ENCODE results near the gene EML4. TPM values are rescaled to one million over a fixed set of nuclear protein-coding genes. Genes with fewer than 3 reads are reported as not detected.

The EML4 gene
- total RNA-seq, 2 donors from 2014 or later: 4.4 to 9.3 TPM

DNA sequence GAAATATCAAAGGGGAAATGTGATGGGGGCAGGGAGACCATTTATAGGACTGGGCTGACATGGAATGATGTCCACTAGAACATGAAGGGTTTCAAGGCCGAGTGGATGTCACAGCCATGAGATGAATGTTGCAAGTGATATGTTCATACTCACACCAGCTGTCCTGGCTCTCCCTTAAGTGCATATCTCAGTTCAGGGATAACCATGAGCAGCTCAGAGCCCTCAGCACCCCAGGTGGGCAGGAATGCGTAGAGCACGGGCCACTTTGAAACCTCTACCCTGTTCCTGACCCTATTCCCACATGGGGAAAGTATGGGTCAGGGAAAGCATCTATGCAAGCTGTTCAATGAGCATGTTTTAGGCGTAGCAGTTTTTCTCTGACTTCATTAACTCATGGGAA, 12.4 kb upstream of the EML4 start:
- TF ChIP-seq CTCF (IDR thresholded peaks at IDR 0.05): no peak
- no peak overlapping the region for H3K27ac ChIP-seq
- no peaks in the 10 kb centered on the region for H3K36me3 ChIP-seq
- no peaks in the 10 kb centered on the region for H3K4me1 ChIP-seq
- H3K4me3 ChIP-seq: no peak overlapping the region
- H3K27me3 ChIP-seq: no peaks in the 10 kb centered on the region
- H3K9me3 ChIP-seq: no peaks in the 10 kb centered on the region
- DNase-seq (ENCODE audit: low spot score): no peak

DNA sequence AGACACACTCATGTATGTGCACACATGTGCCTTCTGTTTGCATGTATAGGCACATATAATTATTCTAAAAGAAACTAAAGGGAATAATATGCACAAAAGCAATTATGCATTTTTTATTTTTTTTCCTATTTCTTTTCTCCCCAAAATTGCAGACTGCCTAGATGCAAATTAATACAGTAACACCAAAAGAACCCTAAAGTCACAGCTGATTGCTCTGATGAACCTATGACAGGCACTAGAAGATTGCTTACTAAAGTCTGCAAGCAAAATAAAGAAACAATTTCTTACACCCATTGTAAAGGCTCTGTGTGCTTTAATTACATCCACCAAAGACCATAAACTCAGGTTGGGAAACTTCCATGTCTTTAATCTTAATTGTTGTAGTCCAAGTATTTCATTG, 7.7 kb upstream of the EML4 start:
- Histone ChIP-seq H3K27me3 (no peaks in the 10 kb centered on the region), H3K4me1 (no peaks in the 10 kb centered on the region), H3K27ac (no peak overlapping the region), H3K9me3 (no peaks in the 10 kb centered on the region), H3K4me3 (no peak overlapping the region), H3K36me3 (no peaks in the 10 kb centered on the region)
- DNase-seq (ENCODE audit: low spot score): no peak
- TF ChIP-seq CTCF (IDR thresholded peaks at IDR 0.05): no peak

GRCh38 chr2:42163444-42164045, 5.6 kb upstream of the EML4 start:
- Histone ChIP-seq H3K27me3 (no peaks in the 10 kb centered on the region), H3K27ac (no peak overlapping the region), H3K4me1 (no peaks in the 10 kb centered on the region), H3K36me3 (no peaks in the 10 kb centered on the region), H3K4me3 (no peak overlapping the region), H3K9me3 (no peaks in the 10 kb centered on the region)
- DNase-seq (ENCODE audit: low spot score): no peak
- no peak for TF ChIP-seq CTCF (IDR thresholded peaks at IDR 0.05)

DNA sequence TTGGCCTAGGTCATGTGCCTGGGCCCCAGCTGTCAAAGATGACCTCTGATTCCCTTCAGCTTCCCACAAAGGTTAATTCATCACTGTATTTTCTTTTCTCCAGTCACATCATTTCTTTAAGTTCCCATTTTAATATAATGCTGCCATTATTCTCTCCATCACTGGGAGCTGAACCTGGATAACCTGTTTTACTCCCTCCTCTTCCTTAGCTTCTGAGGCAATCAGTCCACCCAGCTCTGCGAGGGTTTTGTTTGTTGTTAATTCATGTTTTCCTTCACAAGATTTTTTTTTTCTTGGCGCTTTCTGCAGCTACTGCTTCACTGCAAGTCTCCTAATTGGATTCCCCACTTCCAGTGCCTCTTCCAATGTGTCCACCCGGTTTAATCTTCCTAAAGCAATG, 5.1 kb upstream of the EML4 start:
- Histone ChIP-seq H3K9me3 (no peaks in the 10 kb centered on the region), H3K36me3 (no peaks in the 10 kb centered on the region), H3K4me1 (no peaks in the 10 kb centered on the region), H3K27ac (no peak overlapping the region), H3K27me3 (no peaks in the 10 kb centered on the region), H3K4me3 (no peak overlapping the region)
- no peak for DNase-seq (ENCODE audit: low spot score)
- TF ChIP-seq CTCF (IDR thresholded peaks at IDR 0.05): no peak

- DNase-seq (ENCODE audit: low spot score): no peak
- no peaks in the 10 kb centered on the region for H3K36me3 ChIP-seq
- H3K4me3 ChIP-seq: no peak overlapping the region
- no peaks in the 10 kb centered on the region for H3K9me3 ChIP-seq
- TF ChIP-seq CTCF (IDR thresholded peaks at IDR 0.05): no peak
- H3K27me3 ChIP-seq: no peaks in the 10 kb centered on the region
- H3K4me1 ChIP-seq: peaks cover 0 to 2% of the 10 kb centered on the region in 2 donors
- H3K27ac ChIP-seq: no peak overlapping the region
Observed at GRCh38 chr2:42164971-42165370, 4.2 kb upstream of the EML4 start.

- H3K27me3 ChIP-seq: no peaks in the 10 kb centered on the region
- H3K4me1 ChIP-seq: peaks cover 0 to 21% of the 10 kb centered on the region in 2 donors
- H3K9me3 ChIP-seq: no peaks in the 10 kb centered on the region
- DNase-seq (ENCODE audit: low spot score): no peak
- no peaks in the 10 kb centered on the region for H3K36me3 ChIP-seq
- H3K4me3 ChIP-seq: no peak overlapping the region
- H3K27ac ChIP-seq: no peak overlapping the region
- no peak for TF ChIP-seq CTCF (IDR thresholded peaks at IDR 0.05)
Observed at GRCh38 chr2:42167458-42167857, 1.7 kb upstream of the EML4 start.
